K562 (cell line): ENCODE measurements around the gene ATPAF2. TPM values are rescaled to one million over a fixed set of nuclear protein-coding genes. Genes with fewer than 3 reads are reported as not detected.

ENCODE experiments used
- ARNT ChIP-seq, 2 experiments: fragments of 450-650 bp; IDR thresholded peaks; 2 replicates each; pipeline ENCODE4 v1.6.1; 2016; ENCODE audit warnings: mild to moderate bottlenecking in 1 of 2
- ESRRA ChIP-seq: fragments of 450-650 bp; IDR thresholded peaks from 2 replicates; pipeline ENCODE4 v1.6.1; 2014; ENCODE audit warnings: low read depth, mild to moderate bottlenecking, moderate library complexity, borderline replicate concordance
- HEY1 ChIP-seq: fragments of 250-450 bp; sonication (Bioruptor Pico); IDR thresholded peaks from 2 replicates; pipeline ENCODE4 v1.5.0; 2020; ENCODE audit warnings: mild to moderate bottlenecking, moderate library complexity, borderline replicate concordance
- KLF13 ChIP-seq: fragments of 450-650 bp; IDR thresholded peaks from 2 replicates; pipeline ENCODE4 v1.6.1; 2016; ENCODE audit warnings: missing genetic modification characterization, low read depth, mild to moderate bottlenecking, missing compliant biosample characterization, moderate library complexity, borderline replicate concordance
- TAL1 ChIP-seq: fragments of 450-650 bp; IDR thresholded peaks from 2 replicates; pipeline ENCODE4 v1.6.1; 2016; ENCODE audit warnings: mild to moderate bottlenecking
- TBL1XR1 ChIP-seq, 2 experiments: IDR thresholded peaks; 2 replicates each; pipeline ENCODE4 v1.6.1; 2012; ENCODE audit warnings: improper control_type of control experiment in 2 of 2, low read length in 2 of 2, mild to moderate bottlenecking in 1 of 2
- ZNF253 ChIP-seq: fragments of 250-450 bp; sonication (Bioruptor Pico); conservative IDR thresholded peaks from 2 replicates; pipeline ENCODE4 v1.6.1; 2021; ENCODE audit warnings: mild to moderate bottlenecking
- ZNF583 ChIP-seq: fragments of 250-450 bp; sonication (Bioruptor Pico); IDR thresholded peaks from 2 replicates; pipeline ENCODE4 v1.4.0; 2020
- ZNF668 ChIP-seq: fragments of 250-450 bp; sonication (Bioruptor Pico); IDR thresholded peaks from 2 replicates; pipeline ENCODE4 v1.8.0; 2022; ENCODE audit warnings: mild to moderate bottlenecking, inconsistent platforms
- polyA plus RNA-seq, 8 experiments: library from polyadenylated mRNA; depleted of rRNA in 4 of 8; stranded (reverse) in 5 of 8; unstranded in 3 of 8; fragments of >200 nt; fragmentation: Nextera tagmentation in 2 of 8; fragmentation: Illumina TruSeq in 1 of 8; extraction: Ambion mirVana in 2 of 8; extraction: Trizol in 1 of 8; gene quantifications; 2 replicates each; pipeline versions ENCODE4 v1.2.1 to v1.2.3, GENCODE V29; 2011 to 2014; ENCODE audit warnings: inconsistent platforms in 1 of 8, missing spikeins in 1 of 8
- total RNA-seq, 7 experiments: library from RNA; depleted of rRNA in 6 of 7; stranded (reverse); fragments of >200 nt in 6 of 7; fragmentation: Illumina TruSeq in 2 of 7; extraction: Trizol in 2 of 7; gene quantifications; 2 replicates each; pipeline versions ENCODE4 v1.2.1 to v1.2.3, GENCODE V29; 2011 to 2021; ENCODE audit warnings: low replicate concordance in 1 of 7
- TF ChIP-seq, protein P1 (sequence below): fragments of 200-800 bp; sonication (Bioruptor generic); IDR thresholded peaks from 2 replicates; pipeline ENCODE4 v1.6.1; 2016; ENCODE audit warnings: missing genetic modification characterization, missing compliant biosample characterization
- TF ChIP-seq, protein P2 (sequence below): sonication (generic); formaldehyde crosslinking; IDR thresholded peaks from 2 replicates; pipeline ENCODE4 v1.8.1; 2023; ENCODE audit warnings: mild to moderate bottlenecking, missing genetic modification reagents
- TF ChIP-seq, protein P3 (sequence below): fragments of 450-650 bp; formaldehyde crosslinking; IDR thresholded peaks from 2 replicates; pipeline ENCODE4 v1.4.0; 2020; ENCODE audit warnings: mild to moderate bottlenecking, moderate library complexity
- TF ChIP-seq, protein P4 (sequence below): fragments of 450-650 bp; formaldehyde crosslinking; IDR thresholded peaks from 2 replicates; pipeline ENCODE4 v1.4.0; 2022; ENCODE audit warnings: mild to moderate bottlenecking, moderate library complexity
- TF ChIP-seq, protein P5 (sequence below), 2 experiments: fragments of 150-350 bp in 1 of 2; IDR thresholded peaks; 2 replicates each; pipeline ENCODE4 v1.6.1; 2012 to 2016; ENCODE audit warnings: low read depth in 2 of 2, low read length in 2 of 2, mild to moderate bottlenecking in 1 of 2, moderate library complexity in 1 of 2

Gene ATPAF2
- total and polyA plus RNA-seq, 9 of the 15 experiments (the other 6 are each of a cell fraction or from before 2014, with no cell fraction given): 2.1 to 19.2 (median 11.3) TPM

DNA sequence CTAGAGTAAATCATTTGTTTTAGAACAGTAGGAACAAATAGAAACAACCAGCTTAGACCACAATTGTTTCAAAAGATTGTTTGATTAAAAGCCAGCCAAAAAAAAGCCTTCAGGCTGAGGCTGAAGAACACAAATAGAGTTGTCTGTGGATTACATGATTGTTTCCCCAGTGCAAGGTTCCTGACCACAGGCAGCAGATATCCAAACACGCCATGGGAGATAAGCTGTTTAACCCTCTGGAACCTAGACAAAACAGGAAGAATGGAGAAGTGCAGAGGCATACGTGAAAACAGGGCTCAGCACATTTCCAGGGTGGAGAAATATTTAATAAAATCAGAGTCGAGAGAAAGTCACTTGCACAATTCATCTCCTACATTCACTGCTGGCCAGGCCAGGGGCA lies 21.0 kb downstream of the ATPAF2 start (continued):
- TF ChIP-seq, protein P1, sequence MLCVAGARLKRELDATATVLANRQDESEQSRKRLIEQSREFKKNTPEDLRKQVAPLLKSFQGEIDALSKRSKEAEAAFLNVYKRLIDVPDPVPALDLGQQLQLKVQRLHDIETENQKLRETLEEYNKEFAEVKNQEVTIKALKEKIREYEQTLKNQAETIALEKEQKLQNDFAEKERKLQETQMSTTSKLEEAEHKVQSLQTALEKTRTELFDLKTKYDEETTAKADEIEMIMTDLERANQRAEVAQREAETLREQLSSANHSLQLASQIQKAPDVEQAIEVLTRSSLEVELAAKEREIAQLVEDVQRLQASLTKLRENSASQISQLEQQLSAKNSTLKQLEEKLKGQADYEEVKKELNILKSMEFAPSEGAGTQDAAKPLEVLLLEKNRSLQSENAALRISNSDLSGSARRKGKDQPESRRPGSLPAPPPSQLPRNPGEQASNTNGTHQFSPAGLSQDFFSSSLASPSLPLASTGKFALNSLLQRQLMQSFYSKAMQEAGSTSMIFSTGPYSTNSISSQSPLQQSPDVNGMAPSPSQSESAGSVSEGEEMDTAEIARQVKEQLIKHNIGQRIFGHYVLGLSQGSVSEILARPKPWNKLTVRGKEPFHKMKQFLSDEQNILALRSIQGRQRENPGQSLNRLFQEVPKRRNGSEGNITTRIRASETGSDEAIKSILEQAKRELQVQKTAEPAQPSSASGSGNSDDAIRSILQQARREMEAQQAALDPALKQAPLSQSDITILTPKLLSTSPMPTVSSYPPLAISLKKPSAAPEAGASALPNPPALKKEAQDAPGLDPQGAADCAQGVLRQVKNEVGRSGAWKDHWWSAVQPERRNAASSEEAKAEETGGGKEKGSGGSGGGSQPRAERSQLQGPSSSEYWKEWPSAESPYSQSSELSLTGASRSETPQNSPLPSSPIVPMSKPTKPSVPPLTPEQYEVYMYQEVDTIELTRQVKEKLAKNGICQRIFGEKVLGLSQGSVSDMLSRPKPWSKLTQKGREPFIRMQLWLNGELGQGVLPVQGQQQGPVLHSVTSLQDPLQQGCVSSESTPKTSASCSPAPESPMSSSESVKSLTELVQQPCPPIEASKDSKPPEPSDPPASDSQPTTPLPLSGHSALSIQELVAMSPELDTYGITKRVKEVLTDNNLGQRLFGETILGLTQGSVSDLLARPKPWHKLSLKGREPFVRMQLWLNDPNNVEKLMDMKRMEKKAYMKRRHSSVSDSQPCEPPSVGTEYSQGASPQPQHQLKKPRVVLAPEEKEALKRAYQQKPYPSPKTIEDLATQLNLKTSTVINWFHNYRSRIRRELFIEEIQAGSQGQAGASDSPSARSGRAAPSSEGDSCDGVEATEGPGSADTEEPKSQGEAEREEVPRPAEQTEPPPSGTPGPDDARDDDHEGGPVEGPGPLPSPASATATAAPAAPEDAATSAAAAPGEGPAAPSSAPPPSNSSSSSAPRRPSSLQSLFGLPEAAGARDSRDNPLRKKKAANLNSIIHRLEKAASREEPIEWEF (CRISPR knock-in tag): no peak
- TF ChIP-seq ZNF583 (CRISPR knock-in tag) (no peak), ESRRA (peak; percentile 72; the same call in 1 of the 2 replicates), ZNF668 (CRISPR knock-in tag) (no peak), HEY1 (CRISPR knock-in tag) (0 out of 2 replicates have a peak, but pooled peaks have one; percentile 51), ZNF253 (no peak), TAL1 (peak; percentile 72), TBL1XR1 (IDR thresholded peaks at IDR 0.05; ENCODE audit: low read length in 2 of 2) (peak in 1 of 2 experiments; percentile 89; a peak in 2 of 4 replicates), KLF13 (no peak), ARNT (IDR thresholded peaks at IDR 0.05) (no peak)
- TF ChIP-seq, protein P2, sequence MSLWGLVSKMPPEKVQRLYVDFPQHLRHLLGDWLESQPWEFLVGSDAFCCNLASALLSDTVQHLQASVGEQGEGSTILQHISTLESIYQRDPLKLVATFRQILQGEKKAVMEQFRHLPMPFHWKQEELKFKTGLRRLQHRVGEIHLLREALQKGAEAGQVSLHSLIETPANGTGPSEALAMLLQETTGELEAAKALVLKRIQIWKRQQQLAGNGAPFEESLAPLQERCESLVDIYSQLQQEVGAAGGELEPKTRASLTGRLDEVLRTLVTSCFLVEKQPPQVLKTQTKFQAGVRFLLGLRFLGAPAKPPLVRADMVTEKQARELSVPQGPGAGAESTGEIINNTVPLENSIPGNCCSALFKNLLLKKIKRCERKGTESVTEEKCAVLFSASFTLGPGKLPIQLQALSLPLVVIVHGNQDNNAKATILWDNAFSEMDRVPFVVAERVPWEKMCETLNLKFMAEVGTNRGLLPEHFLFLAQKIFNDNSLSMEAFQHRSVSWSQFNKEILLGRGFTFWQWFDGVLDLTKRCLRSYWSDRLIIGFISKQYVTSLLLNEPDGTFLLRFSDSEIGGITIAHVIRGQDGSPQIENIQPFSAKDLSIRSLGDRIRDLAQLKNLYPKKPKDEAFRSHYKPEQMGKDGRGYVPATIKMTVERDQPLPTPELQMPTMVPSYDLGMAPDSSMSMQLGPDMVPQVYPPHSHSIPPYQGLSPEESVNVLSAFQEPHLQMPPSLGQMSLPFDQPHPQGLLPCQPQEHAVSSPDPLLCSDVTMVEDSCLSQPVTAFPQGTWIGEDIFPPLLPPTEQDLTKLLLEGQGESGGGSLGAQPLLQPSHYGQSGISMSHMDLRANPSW (CRISPR knock-in tag): no peak
- TF ChIP-seq, protein P3, sequence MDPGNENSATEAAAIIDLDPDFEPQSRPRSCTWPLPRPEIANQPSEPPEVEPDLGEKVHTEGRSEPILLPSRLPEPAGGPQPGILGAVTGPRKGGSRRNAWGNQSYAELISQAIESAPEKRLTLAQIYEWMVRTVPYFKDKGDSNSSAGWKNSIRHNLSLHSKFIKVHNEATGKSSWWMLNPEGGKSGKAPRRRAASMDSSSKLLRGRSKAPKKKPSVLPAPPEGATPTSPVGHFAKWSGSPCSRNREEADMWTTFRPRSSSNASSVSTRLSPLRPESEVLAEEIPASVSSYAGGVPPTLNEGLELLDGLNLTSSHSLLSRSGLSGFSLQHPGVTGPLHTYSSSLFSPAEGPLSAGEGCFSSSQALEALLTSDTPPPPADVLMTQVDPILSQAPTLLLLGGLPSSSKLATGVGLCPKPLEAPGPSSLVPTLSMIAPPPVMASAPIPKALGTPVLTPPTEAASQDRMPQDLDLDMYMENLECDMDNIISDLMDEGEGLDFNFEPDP (CRISPR knock-in tag): no peak
- TF ChIP-seq, protein P4, sequence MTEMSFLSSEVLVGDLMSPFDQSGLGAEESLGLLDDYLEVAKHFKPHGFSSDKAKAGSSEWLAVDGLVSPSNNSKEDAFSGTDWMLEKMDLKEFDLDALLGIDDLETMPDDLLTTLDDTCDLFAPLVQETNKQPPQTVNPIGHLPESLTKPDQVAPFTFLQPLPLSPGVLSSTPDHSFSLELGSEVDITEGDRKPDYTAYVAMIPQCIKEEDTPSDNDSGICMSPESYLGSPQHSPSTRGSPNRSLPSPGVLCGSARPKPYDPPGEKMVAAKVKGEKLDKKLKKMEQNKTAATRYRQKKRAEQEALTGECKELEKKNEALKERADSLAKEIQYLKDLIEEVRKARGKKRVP (CRISPR knock-in tag): no peak
- TF ChIP-seq, protein P5, sequence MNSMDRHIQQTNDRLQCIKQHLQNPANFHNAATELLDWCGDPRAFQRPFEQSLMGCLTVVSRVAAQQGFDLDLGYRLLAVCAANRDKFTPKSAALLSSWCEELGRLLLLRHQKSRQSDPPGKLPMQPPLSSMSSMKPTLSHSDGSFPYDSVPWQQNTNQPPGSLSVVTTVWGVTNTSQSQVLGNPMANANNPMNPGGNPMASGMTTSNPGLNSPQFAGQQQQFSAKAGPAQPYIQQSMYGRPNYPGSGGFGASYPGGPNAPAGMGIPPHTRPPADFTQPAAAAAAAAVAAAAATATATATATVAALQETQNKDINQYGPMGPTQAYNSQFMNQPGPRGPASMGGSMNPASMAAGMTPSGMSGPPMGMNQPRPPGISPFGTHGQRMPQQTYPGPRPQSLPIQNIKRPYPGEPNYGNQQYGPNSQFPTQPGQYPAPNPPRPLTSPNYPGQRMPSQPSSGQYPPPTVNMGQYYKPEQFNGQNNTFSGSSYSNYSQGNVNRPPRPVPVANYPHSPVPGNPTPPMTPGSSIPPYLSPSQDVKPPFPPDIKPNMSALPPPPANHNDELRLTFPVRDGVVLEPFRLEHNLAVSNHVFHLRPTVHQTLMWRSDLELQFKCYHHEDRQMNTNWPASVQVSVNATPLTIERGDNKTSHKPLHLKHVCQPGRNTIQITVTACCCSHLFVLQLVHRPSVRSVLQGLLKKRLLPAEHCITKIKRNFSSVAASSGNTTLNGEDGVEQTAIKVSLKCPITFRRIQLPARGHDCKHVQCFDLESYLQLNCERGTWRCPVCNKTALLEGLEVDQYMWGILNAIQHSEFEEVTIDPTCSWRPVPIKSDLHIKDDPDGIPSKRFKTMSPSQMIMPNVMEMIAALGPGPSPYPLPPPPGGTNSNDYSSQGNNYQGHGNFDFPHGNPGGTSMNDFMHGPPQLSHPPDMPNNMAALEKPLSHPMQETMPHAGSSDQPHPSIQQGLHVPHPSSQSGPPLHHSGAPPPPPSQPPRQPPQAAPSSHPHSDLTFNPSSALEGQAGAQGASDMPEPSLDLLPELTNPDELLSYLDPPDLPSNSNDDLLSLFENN (IDR thresholded peaks at IDR 0.05; ENCODE audit: low read depth in 2 of 2, low read length in 2 of 2): 0 out of 4 replicates have a peak, but pooled peaks of 1 of the 2 experiments have one; percentile 39
